ENCODE measurements around the gene INSR. TPM values are rescaled to one million over a fixed set of nuclear protein-coding genes. Genes with fewer than 3 reads are reported as not detected.

Gene INSR
- total RNA-seq, 1 donor from 2014 or later = 44.7 TPM

DNA sequence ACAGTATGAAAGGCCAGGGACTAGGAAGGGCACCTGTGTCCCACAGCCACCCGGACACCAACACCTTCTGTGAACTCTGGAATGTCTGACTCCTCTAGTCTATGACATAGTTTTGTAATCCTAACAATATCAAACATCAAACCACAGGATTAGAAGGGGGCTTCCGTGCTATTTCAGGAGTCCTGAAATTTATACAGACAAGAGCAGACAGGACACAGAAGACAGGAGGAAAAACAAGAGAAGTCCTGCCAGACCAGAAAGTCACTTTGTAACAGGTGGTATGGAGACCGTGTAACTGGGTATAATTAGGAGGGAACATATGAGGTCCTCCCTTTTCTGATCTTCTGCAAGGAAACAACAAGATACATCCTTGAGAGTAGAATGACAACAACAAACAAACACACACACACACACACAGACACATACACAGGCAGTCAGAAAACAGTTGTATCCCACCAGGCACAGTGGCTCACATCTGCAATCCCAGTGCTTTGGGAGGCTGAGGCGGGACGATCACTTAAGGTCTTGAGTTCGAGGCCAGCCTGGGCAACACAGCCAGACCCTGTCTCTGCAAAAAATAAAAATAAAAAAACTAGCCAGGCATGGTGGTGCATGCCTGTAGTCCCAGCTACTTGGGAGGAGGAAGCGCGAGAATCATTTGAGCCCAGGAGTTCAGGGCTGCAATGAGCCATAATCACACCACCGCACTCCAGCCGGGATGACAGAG, 13.1 kb downstream of the INSR start:
- Mint-ChIP-seq H3K36me3 (peaks cover 5% of the 10 kb centered on the region), H3K9me3 (peaks cover 3% of the 10 kb centered on the region), H3K27ac (peak overlapping the region; percentile 6), H3K4me1 (peaks cover 5% of the 10 kb centered on the region), H3K27me3 (ENCODE audit: low read depth) (no peaks in the 10 kb centered on the region), H3K4me3 (no peak overlapping the region)
- no peak for TF ChIP-seq CTCF (IDR thresholded peaks at IDR 0.05; ENCODE audit: unreplicated experiment)
- DNase-seq (ENCODE audit: low spot score in 2 of 2, unreplicated experiment in 2 of 2) = no peak

- Mint-ChIP-seq H3K4me3 (no peak overlapping the region), H3K27me3 (ENCODE audit: low read depth) (no peaks in the 10 kb centered on the region), H3K9me3 (no peaks in the 10 kb centered on the region), H3K4me1 (peaks cover 2% of the 10 kb centered on the region), H3K36me3 (peaks cover 19% of the 10 kb centered on the region), H3K27ac (no peak overlapping the region)
- TF ChIP-seq CTCF (IDR thresholded peaks at IDR 0.05; ENCODE audit: unreplicated experiment) = no peak
- DNase-seq (ENCODE audit: low spot score in 2 of 2, unreplicated experiment in 2 of 2) = no peak
Measured at GRCh38 chr19:7272856-7273578, 21.2 kb downstream of the INSR start.

DNA sequence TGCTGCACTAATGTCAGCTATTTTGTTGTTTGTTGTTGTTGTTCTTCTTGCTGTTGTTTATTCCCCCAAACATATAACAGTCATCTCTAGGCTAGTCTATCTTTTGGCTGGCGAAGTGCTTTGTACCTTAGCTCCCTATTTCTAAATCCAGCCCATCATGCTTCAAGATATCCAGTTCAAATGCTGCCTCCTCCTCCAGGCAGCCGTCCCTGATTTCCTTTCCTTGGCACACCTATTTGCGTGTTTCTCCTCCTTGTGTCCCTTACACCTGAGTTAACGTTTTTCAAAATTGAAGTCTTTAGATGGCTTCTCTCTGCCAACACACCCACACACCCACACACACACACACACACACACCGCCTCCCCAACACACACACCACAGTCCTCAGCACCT, 25.5 kb downstream of the INSR start:
- DNase-seq (ENCODE audit: low spot score in 2 of 2, unreplicated experiment in 2 of 2) = no peak
- H3K36me3 Mint-ChIP-seq = peaks cover 42% of the 10 kb centered on the region
- no peak for TF ChIP-seq CTCF (IDR thresholded peaks at IDR 0.05; ENCODE audit: unreplicated experiment)
- no peak overlapping the region for H3K27ac Mint-ChIP-seq
- no peak overlapping the region for H3K4me3 Mint-ChIP-seq
- H3K4me1 Mint-ChIP-seq = peaks cover 6% of the 10 kb centered on the region
- H3K27me3 Mint-ChIP-seq (ENCODE audit: low read depth) = no peaks in the 10 kb centered on the region
- H3K9me3 Mint-ChIP-seq = peaks cover 15% of the 10 kb centered on the region

DNA sequence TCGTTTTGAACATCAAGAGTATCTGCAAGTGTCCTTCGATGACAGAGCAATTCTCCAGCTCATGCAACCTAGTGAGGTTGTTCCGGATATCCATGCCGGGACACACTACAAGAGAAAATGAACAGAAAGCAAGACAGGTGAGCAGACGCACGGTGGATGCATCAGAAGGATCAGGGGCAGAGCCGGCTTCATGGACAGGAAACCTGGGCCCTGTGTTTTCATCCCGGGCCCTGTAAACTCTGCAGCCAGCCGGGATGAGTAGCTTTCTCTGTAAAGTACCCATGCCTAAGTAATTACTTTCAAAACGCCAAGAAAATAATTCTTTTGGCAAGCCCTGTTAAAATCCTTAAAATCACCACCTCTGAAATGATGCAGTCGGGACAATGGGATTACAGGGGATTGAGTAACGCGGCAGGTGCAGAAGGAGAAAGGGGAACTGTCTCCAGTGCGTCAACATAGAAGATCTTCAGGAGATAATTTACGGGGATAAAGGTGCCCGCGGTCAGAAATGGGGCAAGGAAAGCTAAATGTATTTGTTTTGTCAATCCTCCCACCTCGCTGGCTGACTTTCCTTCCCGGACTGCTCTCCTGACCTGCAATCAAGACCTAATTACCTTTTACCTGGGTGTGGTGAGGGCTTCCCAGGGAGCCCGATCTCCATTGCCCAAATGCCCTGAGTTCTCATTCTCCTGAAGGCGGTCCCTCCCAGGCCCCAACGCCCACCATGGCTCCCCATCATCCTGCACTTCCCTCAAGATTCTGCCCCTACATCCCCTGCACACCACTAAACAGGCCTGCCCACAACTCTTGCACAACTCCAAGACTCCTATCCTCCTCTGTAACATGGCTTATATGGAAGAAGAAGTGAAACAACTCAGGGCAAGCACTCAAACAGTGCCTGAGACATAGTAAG, 26.2 kb downstream of the INSR start:
- peaks cover 40% of the 10 kb centered on the region for H3K36me3 Mint-ChIP-seq
- no peak for TF ChIP-seq CTCF (IDR thresholded peaks at IDR 0.05; ENCODE audit: unreplicated experiment)
- H3K27ac Mint-ChIP-seq = no peak overlapping the region
- DNase-seq (ENCODE audit: low spot score in 2 of 2, unreplicated experiment in 2 of 2) = no peak
- H3K9me3 Mint-ChIP-seq = peaks cover 15% of the 10 kb centered on the region
- H3K4me1 Mint-ChIP-seq = peaks cover 6% of the 10 kb centered on the region
- no peak overlapping the region for H3K4me3 Mint-ChIP-seq
- no peaks in the 10 kb centered on the region for H3K27me3 Mint-ChIP-seq (ENCODE audit: low read depth)

- peaks cover 38% of the 10 kb centered on the region for H3K36me3 Mint-ChIP-seq
- no peaks in the 10 kb centered on the region for H3K27me3 Mint-ChIP-seq (ENCODE audit: low read depth)
- no peak for TF ChIP-seq CTCF (IDR thresholded peaks at IDR 0.05; ENCODE audit: unreplicated experiment)
- peaks cover 6% of the 10 kb centered on the region for H3K4me1 Mint-ChIP-seq
- H3K27ac Mint-ChIP-seq = no peak overlapping the region
- no peak for DNase-seq (ENCODE audit: low spot score in 2 of 2, unreplicated experiment in 2 of 2)
- peaks cover 15% of the 10 kb centered on the region for H3K9me3 Mint-ChIP-seq
- H3K4me3 Mint-ChIP-seq = no peak overlapping the region
Measured at GRCh38 chr19:7266832-7267231, 27.4 kb downstream of the INSR start.

All from mesothelial cell of epicardium (in vitro differentiated cells).